Fibroblast of lung (primary cell): ENCODE measurements around the gene ICE2.

Experiments used
- CTCF ChIP-seq, 2 donors: IDR thresholded peaks in 1 of 2; conservative IDR thresholded peaks in 1 of 2; 1 replicate in 1 of 2; 2 replicates in 1 of 2; pipeline ENCODE4 v1.5.1; 2011 to 2012; ENCODE audit warnings: low read length in 2 of 2, control low read depth in 1 of 2, inconsistent platforms in 1 of 2, low read depth in 1 of 2, mild to moderate bottlenecking in 1 of 2
- EZH2 ChIP-seq: IDR thresholded peaks from 2 replicates; pipeline ENCODE4 v1.5.1; 2012; ENCODE audit warnings: low read length, control low read depth, mild to moderate bottlenecking; ENCODE audit errors: missing control alignments

GRCh38 chr15:60407415-60407805, 71.5 kb downstream of the ICE2 start:
- no peak for TF ChIP-seq CTCF (conservative IDR thresholded peaks at IDR 0.05 in 1 of 2, IDR thresholded peaks at IDR 0.05 in 1 of 2; ENCODE audit: low read depth in 1 of 2, low read length in 2 of 2)
- no peak for TF ChIP-seq EZH2
